Measurements from ENCODE around the gene PACSIN2. TPM values are rescaled to one million over a fixed set of nuclear protein-coding genes. Genes with fewer than 3 reads are reported as not detected.

Gene PACSIN2
- total RNA-seq, 1 donor from 2014 or later: 128 TPM

- DNase-seq (no peak), ATAC-seq (no peak)
- intact Hi-C loops (cut with DNase I): no loop called here
- Histone ChIP-seq H3K27me3 (no peaks in the 10 kb centered on the region), H3K9me3 (no peaks in the 10 kb centered on the region), H3K4me3 (no peak overlapping the region), H3K4me1 (peaks cover 44% of the 10 kb centered on the region), H3K27ac (peak overlapping the region; percentile 19), H3K36me3 (peaks cover 8% of the 10 kb centered on the region)
- no peak for TF ChIP-seq CTCF (IDR thresholded peaks at IDR 0.05)
Observed at GRCh38 chr22:42908374-42908746, 106.6 kb downstream of the PACSIN2 start.

- Histone ChIP-seq H3K36me3 (peaks cover 8% of the 10 kb centered on the region), H3K27ac (peak overlapping the region; percentile 60), H3K9me3 (no peaks in the 10 kb centered on the region), H3K4me3 (no peak overlapping the region), H3K27me3 (no peaks in the 10 kb centered on the region), H3K4me1 (peaks cover 42% of the 10 kb centered on the region)
- intact Hi-C loops (cut with DNase I): no loop called here
- ATAC-seq: peak; percentile 42
- TF ChIP-seq CTCF (IDR thresholded peaks at IDR 0.05): no peak
- DNase-seq: no peak
Observed at GRCh38 chr22:42907404-42908373, 107.3 kb downstream of the PACSIN2 start.

DNA sequence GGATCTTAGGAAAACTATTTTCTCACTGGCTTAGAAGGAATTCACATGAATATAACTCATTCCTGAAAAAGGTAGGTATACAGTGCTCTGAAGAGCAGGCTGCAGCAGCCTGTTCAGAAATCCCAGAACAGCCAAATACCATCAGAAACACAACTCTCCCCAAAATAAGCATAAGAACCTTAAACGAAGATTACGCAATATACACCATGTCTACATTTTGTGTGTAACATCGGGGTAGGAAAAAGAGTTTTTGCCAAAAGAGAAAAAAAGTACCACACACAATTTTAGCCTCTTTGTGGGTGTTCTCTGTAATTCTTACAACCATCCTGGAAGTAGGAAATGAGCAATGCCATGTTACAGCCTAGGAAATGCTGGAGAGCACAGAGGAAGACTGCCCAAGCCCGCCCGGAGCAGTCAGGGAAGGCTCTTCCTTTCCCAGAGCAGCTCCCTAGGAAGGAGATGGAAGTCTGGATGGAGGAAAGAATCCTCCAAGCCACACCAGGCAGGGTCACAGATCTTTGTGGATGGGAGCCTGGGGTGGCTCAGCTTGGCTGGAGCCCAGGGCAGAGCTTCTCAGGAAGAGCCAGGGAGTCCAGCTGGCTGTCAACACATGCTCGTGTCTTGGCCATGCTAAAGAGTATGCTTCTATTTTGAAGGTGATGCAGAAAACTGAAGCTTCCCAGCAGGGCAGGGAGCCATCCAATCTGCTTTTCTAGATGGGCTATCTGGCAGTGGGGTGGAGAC, 108.2 kb downstream of the PACSIN2 start:
- Histone ChIP-seq H3K4me3 (no peak overlapping the region), H3K36me3 (peaks cover 8% of the 10 kb centered on the region), H3K27ac (peak overlapping the region; percentile 56), H3K27me3 (no peaks in the 10 kb centered on the region), H3K9me3 (no peaks in the 10 kb centered on the region), H3K4me1 (peaks cover 42% of the 10 kb centered on the region)
- TF ChIP-seq CTCF (IDR thresholded peaks at IDR 0.05): no peak
- DNase-seq (no peak), ATAC-seq (peak; percentile 29)
- intact Hi-C loops (cut with DNase I): no loop called here

- TF ChIP-seq CTCF (IDR thresholded peaks at IDR 0.05): no peak
- intact Hi-C loops (cut with DNase I): no loop called here
- DNase-seq (peak; percentile 75), ATAC-seq (peak; percentile 34)
- H3K4me3 ChIP-seq: no peak overlapping the region
- H3K27me3 ChIP-seq: no peaks in the 10 kb centered on the region
- H3K36me3 ChIP-seq: peaks cover 6% of the 10 kb centered on the region
- H3K27ac ChIP-seq: peak overlapping the region; percentile 56
- H3K4me1 ChIP-seq: peaks cover 42% of the 10 kb centered on the region
- no peaks in the 10 kb centered on the region for H3K9me3 ChIP-seq
Observed at GRCh38 chr22:42905702-42906183, 109.2 kb downstream of the PACSIN2 start.

GRCh38 chr22:42905217-42905616, 109.7 kb downstream of the PACSIN2 start:
- TF ChIP-seq CTCF (IDR thresholded peaks at IDR 0.05): no peak
- Histone ChIP-seq H3K27ac (no peak overlapping the region), H3K4me1 (peaks cover 42% of the 10 kb centered on the region), H3K27me3 (no peaks in the 10 kb centered on the region), H3K4me3 (no peak overlapping the region), H3K36me3 (peaks cover 1% of the 10 kb centered on the region), H3K9me3 (no peaks in the 10 kb centered on the region)
- intact Hi-C loops (cut with DNase I): no loop called here
- ATAC-seq (no peak), DNase-seq (peak; percentile 70)
